GM19193 (cell line): ENCODE results near the gene THUMPD1.

Experiments
- POLR2A ChIP-seq: IDR thresholded peaks from 4 replicates; pipeline ENCODE4 v1.6.1; 2011; ENCODE audit not compliant: insufficient read depth, insufficient read length; ENCODE audit errors: extremely low read depth

Gene THUMPD1

DNA sequence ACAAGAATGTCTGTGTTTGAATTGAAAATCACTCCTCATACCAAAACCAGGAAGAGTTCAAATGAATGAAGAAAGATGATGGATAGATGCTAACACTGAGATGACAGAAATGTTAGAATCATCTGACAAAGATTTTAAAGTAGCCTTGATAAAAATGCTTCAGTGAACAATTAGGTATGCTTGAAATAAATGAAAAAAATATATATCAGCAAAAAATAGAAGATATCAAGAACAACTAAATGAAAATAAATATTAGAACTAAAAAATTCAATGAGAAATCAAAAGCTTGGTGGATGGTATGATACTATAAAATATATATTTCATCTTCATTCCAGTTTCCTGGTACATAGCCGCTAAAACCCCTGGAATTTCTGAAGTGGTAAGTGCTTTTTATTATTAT is 13.6 kb upstream of the THUMPD1 start:
- TF ChIP-seq POLR2A, result no peak

GRCh38 chr16:20753727-20754126 is 12.1 kb upstream of the THUMPD1 start:
- TF ChIP-seq POLR2A, result no peak

DNA sequence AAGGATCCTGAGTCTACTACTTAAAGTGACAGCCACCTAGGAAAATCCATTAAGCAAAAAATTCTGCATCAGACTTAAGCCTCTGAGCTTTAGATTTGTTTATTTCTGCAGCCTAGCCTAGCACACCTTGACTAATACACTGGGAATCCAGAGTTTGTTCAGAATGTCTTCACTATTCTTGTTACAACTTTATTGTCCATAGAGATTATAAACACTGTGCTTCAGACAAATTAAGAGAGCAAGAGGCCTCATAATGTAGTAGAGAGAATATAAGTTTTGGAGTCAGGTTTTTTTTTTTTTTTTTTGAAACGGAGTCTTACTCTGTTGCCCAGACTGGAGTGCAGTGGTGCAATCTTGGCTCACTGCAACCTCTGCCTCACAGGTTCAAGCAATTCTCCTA is 8.9 kb upstream of the THUMPD1 start:
- no peak for TF ChIP-seq POLR2A

GRCh38 chr16:20749474-20749873 is 7.9 kb upstream of the THUMPD1 start:
- no peak for TF ChIP-seq POLR2A

- TF ChIP-seq POLR2A, result no peak
Observed at GRCh38 chr16:20747030-20747816, 5.6 kb upstream of the THUMPD1 start.

GRCh38 chr16:20746461-20746860 is 4.8 kb upstream of the THUMPD1 start:
- TF ChIP-seq POLR2A, result no peak

DNA sequence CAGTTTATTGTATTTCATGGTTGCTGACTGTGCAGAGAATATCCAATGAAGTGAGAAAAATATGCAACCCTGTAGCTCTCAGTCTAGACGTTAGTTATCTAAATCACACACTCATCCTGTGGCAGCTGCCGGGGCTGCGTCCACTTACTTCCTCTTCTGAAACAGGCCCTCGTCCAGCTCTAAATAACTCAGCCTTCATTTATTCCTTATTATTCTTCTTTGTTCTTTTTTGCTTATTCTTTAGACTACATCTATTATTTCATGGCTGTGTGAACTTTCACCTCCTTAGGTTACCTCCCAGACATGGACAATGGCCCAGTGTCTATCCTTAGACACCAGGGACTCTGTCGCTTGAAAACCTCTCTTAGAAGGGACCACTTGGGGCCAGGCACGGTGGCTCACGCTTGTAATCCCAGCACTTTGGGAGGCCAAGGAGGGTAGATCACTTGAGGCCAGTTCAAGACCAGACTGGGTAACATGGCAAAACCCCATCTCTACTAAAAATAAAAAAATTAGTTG is 3.4 kb upstream of the THUMPD1 start:
- TF ChIP-seq POLR2A, result no peak

- no peak for TF ChIP-seq POLR2A
Observed at GRCh38 chr16:20743591-20743990, 2.0 kb upstream of the THUMPD1 start.

- no peak for TF ChIP-seq POLR2A
Observed at GRCh38 chr16:20740901-20741521, 607 bp downstream of the THUMPD1 start.

GRCh38 chr16:20740007-20740883 is 1.4 kb downstream of the THUMPD1 start:
- TF ChIP-seq POLR2A, result no peak

DNA sequence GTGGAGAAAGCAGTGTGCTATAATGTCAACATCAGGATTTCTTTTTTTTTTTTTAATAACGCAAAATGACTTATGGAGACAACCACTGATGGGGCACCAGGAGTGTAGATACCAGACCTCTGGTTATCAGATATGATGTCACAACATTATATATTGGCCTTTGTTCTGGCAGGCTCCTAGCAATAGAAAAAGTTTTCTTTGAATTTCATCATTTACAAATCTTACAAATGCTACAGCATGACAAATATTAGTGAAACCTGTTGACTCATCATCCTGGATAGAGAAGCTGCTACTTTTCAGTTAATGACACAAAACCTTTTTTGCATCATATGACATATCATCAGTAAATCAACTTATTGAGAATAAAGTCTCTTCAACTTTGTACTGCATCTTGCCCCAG is 6.1 kb downstream of the THUMPD1 start:
- TF ChIP-seq POLR2A, result no peak

- TF ChIP-seq POLR2A, result no peak
Observed at GRCh38 chr16:20734782-20735181, 6.8 kb downstream of the THUMPD1 start.

DNA sequence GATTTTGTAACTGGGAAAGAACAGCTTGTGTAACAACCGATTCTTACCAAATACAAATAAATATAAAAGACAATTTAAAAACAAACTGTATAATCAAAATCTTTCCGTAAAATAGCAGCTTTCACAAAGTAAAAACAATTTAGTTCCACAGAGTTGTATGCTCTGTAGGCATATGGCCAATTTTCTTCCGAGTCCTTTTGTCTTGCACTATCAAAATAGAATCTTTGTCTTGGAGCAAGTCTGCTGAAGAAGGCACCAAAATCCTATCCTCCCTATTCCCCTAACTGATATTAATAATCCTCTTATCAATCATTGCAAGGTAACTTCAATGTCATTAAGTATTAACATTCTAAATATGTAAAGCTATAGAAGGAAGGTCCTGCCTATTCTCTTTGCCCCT is 7.6 kb downstream of the THUMPD1 start:
- TF ChIP-seq POLR2A, result no peak

GRCh38 chr16:20729141-20729540 is 12.5 kb downstream of the THUMPD1 start:
- TF ChIP-seq POLR2A, result no peak

GRCh38 chr16:20727181-20727580 is 14.4 kb downstream of the THUMPD1 start:
- TF ChIP-seq POLR2A, result no peak

DNA sequence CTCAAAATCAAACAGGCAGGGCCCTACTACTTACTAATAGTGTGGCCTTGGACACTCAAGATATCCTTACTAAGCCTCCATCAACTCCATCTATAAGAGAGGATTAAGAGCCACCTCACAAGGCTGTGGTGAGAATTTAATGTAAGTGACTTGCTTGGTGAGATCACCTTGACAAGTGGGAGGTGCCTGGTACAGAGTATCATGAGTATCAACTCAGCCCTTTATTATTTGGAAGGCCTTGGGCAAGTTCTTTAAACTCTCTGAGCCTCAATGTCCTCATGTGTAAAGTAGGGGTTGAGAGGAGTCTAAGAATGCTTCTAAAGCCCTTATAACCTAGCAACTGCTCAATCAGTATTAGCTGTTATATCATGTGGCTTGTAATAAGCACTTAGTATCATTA is 15.0 kb downstream of the THUMPD1 start:
- no peak for TF ChIP-seq POLR2A

- TF ChIP-seq POLR2A, result no peak
Observed at GRCh38 chr16:20720251-20720650, 21.4 kb downstream of the THUMPD1 start.
